AG09319 (cell line): ENCODE results near the gene AGAP1.

ENCODE experiments used
- DNase-seq: peaks from one replicate; pipeline ENCODE4 v3.0.0-alpha.2; 2010; ENCODE audit warnings: low read depth; ENCODE audit errors: extremely low read depth
- CTCF ChIP-seq: IDR thresholded peaks from 2 replicates; pipeline ENCODE4 v1.5.1; 2011; ENCODE audit warnings: low read depth, mild to moderate bottlenecking, inconsistent platforms, low read length, moderate library complexity

The AGAP1 gene

GRCh38 chr2:235765181-235765820 is 271.5 kb downstream of the AGAP1 start:
- no peak for TF ChIP-seq CTCF
- DNase-seq, result no peak

- TF ChIP-seq CTCF, result peak; percentile 82
- DNase-seq, result peak; percentile 50
These were observed 272.4 kb downstream of the AGAP1 start for GRCh38 chr2:235766278-235766677.

GRCh38 chr2:235768606-235769005 is 274.8 kb downstream of the AGAP1 start:
- no peak for DNase-seq
- TF ChIP-seq CTCF, result no peak

- no peak for TF ChIP-seq CTCF
These were observed 275.2 kb downstream of the AGAP1 start for GRCh38 chr2:235769046-235769445.

GRCh38 chr2:235770909-235771820 is 277.3 kb downstream of the AGAP1 start:
- no peak for DNase-seq
- no peak for TF ChIP-seq CTCF

More at GRCh38 chr2:235769046-235769445, 275.2 kb downstream of the AGAP1 start:
- DNase-seq, result no peak

- no peak for DNase-seq
- TF ChIP-seq CTCF, result no peak
These were observed 279.5 kb downstream of the AGAP1 start for GRCh38 chr2:235773188-235773928.
